ENCODE measurements around the gene MLLT6.

The MLLT6 gene

DNA sequence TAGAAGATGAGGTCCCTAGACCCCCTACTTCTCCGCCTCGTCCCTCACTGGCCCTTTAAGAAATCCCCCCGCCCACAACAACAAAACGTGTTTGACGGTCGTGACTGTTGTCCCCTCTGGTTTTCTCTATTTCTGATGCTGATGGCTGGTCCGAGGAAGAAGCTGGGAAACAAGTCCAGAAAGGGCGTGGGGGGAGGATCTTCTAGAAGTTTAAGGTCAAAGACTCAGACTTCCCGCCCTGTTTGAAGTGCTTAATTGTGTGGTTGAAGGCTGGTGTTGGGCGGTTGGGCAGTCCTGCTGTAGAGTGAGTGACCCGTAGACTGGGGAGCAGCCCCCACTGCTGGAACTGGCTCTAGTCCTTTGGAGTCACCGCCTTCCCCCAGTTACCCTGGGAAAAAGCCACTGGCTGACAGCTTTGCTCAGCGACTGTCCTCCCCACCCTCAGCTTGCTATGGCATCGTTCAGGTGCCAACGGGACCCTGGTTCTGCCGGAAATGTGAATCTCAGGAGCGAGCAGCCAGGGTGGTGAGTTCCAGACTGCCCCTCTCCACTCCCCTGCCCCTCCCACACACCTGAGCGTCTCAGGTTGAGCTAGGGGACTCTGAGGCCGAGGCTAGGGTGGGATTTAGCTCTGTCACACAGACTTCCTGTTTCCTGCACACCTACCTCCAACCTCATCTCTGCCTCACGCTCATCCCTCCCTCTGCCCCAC lies 1.6 kb downstream of the MLLT6 start:
- DNase-seq (ENCODE audit: extremely low spot score, insufficient read length, low read depth) (no peak), FAIRE-seq (no peak)

DNA sequence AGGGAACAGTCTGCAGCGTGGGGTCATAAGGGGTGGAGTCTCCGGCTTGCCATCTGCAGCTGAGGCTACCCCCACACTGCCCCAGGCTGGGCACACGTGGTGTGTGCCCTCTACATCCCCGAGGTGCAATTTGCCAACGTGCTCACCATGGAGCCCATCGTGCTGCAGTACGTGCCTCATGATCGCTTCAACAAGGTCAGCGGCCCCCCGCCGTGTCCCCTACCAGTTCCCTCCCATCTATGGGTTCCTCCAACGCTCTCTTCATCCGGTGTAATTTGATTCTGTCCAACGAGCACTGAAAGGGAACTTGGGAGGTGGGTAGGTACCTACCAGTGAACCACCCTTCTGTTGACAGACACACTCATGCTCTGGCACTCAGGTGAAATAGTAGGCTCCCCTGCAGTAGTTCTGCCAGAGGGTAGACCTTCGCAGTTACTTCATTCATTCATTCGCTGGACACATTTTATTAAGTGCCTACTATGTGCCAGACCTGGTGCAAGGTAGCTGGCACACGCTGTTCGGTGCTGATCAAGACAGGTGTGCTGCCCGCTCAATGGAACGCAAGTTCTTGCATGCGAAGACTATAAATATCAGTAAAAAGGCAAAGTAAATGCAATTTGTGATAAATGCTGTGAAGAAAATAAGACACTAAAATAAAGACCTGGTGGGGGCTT lies 2.7 kb downstream of the MLLT6 start:
- DNase-seq (ENCODE audit: extremely low spot score, insufficient read length, low read depth) (no peak), FAIRE-seq (no peak)

DNA sequence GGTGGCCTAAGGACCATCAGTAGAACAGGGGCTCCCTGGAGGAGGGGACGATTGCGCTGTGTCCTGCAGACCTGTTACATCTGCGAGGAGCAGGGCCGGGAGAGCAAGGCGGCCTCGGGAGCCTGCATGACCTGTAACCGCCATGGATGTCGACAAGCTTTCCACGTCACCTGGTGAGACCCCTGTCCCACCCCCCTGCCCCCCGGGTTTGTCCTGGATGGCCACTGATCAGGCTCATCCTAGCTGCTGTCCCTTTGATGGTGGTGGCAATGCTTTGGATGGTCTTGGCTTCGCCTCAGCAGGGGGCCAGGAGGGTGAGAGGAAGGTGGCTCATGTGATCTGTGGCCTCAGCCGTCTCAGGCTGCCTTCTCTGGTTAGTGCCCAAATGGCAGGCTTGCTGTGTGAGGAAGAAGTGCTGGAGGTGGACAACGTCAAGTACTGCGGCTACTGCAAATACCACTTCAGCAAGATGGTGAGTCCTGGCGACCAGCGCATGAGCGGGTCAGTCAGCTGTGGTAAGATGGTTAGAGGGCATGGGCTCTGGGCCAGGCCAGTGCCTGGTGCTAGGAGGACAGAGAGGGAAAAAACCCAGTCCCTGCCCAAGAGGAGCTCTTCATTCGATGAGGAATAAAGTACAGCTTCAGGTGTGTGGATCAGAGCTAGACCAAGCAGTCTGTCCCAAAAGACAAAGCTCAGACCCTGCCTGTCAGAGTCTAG lies 4.2 kb downstream of the MLLT6 start:
- DNase-seq (ENCODE audit: extremely low spot score, insufficient read length, low read depth) = no peak
- no peak for FAIRE-seq

DNA sequence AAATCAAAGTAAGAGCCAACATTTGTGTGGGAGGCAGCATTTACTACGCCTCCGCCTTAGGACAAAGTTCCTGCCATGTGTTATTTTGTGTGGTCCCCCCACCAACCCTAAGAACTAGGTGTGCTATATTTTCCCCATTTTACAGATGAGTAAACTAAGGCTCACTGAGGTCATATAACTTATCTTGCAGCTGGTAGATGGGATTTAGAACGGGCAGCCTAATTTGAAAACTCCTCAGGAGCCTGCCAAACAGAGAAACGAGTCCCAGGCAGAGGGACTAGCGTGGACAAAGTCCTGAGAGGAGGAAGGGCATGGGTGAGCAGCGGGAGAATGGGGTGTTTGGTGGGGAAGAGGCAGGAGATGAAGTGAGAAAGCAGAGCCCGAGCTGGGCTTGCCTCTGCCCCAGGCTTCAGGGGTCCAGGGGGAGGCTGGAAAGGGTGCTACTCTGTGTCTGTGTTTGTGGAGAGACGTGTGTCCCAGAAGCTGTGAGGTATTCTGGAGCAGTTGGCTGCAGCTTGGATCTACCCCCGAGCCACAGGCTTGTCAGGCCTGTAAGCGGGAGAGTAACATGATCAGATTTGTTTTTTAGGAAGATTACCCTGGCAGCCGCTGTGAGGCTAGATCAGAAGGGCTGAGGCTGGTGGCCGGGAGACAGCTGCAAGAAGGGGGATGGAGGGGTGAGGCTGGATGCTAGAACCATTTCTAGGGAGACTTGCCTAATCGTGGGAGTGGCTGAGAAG lies 5.0 kb downstream of the MLLT6 start:
- DNase-seq (ENCODE audit: extremely low spot score, insufficient read length, low read depth) = no peak
- no peak for FAIRE-seq

DNA sequence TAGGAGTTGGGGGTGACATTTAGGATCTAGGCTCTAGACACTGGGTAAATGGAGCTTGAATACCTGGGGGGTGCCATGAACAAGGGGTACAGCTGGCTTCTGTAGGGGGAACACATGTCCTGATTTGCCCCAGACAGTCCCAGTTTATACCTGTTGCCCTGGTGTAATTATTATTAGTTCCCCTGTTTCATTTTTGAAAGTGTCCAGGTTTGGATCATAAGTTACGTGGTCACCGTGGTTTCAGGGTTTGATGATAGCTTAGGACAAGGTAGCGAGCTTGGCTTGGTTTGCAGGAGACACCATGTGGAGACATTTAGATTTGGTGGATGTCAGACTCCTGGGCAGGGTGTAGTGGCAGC lies 5.5 kb downstream of the MLLT6 start:
- FAIRE-seq (no peak), DNase-seq (ENCODE audit: extremely low spot score, insufficient read length, low read depth) (no peak)

DNA sequence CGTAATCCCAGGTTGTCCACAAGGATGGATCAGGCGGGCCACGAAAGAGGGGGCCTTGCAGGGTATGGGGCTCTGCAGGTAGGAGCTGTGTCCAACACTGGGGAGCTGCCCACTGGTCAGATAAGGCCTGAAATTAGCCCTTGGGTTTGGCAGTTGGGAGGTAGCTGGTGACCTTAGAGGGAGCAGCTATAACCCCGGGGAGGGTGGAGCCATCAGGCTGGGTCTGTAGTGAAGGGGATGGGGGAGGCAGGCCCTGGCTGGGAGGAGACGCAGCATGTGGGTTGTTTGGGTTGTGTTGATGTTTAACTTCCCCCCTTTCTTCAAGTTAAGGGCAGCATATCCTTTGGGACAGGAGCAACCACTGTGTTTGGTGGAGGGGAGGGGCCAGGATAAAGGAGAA lies 5.9 kb downstream of the MLLT6 start:
- FAIRE-seq = no peak

DNA sequence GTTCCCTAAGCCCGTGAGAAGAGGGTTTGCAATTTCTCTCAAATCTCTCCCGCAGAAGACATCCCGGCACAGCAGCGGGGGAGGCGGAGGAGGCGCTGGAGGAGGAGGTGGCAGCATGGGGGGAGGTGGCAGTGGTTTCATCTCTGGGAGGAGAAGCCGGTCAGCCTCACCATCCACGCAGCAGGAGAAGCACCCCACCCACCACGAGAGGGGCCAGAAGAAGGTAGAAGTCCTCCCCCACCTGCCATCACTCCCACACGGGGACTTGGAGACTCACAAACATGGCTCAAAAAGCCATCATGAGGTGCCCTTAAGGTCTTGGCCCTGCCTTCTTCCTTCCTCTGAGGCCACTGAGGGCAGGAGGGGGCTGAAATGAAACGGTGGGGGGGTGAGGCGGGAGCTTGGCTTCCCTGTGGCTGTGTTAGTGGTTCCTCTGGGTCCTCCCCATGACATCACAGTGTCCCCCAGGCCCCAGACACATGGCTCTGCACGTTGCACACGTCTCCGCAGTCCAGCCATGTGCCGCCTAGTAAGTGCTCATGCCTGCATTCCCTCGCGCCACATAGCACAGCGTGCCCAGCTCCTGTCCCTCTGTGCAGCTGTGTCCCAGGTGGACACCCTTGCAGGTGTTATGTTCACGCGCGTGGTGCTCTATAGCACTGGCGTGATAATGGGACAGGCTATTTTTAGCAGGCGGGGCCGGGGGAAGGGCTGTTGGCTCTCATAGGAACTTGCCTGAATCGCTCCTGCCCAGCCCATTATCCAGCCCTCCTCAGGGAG lies 6.9 kb downstream of the MLLT6 start:
- FAIRE-seq (no peak), DNase-seq (ENCODE audit: extremely low spot score, insufficient read length, low read depth) (no peak)

More for the DNA sequence above, 5.9 kb downstream of the MLLT6 start:
- DNase-seq (ENCODE audit: extremely low spot score, insufficient read length, low read depth) = no peak

DNA sequence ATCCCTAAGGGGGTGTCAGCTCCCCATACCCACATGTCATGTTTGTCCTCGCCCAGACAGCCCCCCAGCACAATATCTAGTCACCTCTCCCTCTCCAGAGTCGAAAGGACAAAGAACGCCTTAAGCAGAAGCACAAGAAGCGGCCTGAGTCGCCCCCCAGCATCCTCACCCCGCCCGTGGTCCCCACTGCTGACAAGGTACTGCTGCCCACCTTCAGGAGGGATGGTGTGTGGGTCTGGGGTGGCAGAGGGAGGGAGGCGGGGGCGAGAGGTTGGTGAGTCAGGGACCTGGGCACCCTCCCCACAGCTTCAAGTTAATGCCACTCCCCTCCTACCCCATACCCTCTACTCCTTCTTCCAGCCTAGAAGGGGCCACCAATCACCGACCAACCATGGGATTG lies 7.5 kb downstream of the MLLT6 start:
- FAIRE-seq (no peak), DNase-seq (ENCODE audit: extremely low spot score, insufficient read length, low read depth) (no peak)

DNA sequence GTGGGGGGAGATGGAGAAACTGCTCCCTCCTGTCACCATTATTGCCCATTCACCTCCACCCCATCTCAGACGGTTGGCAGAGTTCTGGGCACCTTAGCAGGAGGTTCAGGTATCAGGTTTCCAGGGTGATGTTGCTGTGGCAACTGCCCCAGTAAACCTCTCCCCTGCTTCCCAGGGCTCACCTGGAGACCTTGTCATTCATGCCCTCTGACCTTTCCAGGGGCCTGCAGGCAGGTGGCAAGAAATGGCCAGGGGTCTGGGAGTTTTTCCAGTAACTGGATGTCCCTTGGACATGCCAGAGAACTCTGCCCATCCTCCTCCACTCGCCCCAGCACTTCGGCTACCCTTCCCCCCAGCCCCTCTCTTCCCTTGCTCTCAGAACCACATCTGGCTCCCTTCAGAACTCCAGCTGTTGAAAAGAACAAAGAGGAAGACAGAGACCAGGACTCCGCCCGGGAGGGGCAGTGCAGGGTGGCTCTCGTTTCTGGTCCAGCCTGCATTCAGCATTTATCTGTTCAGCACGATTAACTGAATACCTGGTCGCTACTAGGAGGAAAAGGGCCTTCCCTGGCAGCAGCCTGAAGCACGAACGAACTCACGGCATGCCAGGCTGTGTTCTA lies 8.5 kb downstream of the MLLT6 start:
- no peak for FAIRE-seq

DNA sequence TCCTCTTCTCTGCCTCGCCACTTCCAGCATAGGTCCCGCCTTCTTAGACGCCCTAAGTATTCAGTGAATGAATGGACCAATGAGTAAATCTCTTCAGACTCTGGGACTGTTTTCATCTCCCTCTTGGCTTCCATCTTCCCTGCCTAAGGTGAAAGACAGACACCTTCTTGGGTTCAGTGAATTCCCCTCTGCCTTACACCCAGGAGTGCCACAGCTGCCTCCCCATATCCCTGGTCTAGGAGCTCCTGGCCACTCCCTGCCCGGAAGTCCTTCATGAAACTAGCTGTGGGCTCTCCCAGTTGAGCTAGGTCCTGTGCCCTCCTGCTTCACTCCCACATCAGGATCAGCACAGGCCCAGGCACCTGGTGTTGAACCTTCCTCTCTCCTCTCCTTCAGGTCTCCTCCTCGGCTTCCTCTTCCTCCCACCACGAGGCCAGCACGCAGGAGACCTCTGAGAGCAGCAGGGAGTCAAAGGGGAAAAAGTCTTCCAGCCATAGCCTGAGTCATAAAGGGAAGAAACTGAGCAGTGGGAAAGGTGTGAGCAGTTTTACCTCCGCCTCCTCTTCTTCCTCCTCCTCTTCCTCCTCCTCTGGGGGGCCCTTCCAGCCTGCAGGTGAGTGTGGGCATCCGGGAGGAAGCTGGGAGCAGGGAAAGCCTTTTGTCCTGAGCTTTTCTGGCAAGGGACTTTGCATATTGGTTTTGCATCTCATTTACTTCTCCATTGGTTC lies 10.3 kb downstream of the MLLT6 start:
- no peak for DNase-seq (ENCODE audit: extremely low spot score, insufficient read length, low read depth)
- FAIRE-seq = no peak

More for the DNA sequence above, 8.5 kb downstream of the MLLT6 start:
- DNase-seq (ENCODE audit: extremely low spot score, insufficient read length, low read depth) = no peak

DNA sequence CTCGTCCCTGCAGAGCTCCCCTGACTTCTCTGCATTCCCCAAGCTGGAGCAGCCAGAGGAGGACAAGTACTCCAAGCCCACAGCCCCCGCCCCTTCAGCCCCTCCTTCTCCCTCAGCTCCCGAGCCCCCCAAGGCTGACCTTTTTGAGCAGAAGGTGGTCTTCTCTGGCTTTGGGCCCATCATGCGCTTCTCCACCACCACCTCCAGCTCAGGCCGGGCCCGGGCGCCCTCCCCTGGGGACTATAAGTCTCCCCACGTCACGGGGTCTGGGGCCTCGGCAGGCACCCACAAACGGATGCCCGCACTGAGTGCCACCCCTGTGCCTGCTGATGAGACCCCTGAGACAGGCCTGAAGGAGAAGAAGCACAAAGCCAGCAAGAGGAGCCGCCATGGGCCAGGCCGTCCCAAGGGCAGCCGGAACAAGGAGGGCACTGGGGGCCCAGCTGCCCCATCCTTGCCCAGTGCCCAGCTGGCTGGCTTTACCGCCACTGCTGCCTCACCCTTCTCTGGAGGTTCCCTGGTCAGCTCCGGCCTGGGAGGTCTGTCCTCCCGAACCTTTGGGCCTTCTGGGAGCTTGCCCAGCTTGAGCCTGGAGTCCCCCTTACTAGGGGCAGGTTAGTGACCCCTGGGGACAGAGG lies 11.4 kb downstream of the MLLT6 start:
- DNase-seq (ENCODE audit: extremely low spot score, insufficient read length, low read depth) = no peak
- FAIRE-seq = no peak

DNA sequence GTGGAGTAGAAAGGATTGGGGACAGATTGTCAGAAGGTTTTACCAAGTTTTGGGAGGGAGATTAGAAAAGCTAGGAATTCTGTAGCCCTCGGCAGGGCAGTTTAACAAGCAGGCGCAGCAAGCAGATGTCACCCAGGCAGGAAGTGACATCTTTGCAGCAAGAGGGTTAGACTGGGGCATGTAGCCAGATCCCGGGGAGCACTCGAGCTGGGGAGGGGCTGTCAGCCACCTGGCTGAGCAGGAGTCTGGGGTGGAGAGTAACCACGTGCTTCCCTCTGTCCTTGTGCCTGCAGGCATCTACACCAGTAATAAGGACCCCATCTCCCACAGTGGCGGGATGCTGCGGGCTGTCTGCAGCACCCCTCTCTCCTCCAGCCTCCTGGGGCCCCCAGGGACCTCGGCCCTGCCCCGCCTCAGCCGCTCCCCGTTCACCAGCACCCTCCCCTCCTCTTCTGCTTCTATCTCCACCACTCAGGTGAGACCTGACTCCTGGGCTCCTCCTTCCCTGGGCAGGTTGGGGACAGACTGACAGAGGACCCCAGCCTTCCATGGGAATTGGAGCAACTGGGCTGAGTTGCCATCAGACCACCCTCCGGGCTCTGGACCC lies 12.2 kb downstream of the MLLT6 start:
- FAIRE-seq = no peak
- DNase-seq (ENCODE audit: extremely low spot score, insufficient read length, low read depth) = no peak

DNA sequence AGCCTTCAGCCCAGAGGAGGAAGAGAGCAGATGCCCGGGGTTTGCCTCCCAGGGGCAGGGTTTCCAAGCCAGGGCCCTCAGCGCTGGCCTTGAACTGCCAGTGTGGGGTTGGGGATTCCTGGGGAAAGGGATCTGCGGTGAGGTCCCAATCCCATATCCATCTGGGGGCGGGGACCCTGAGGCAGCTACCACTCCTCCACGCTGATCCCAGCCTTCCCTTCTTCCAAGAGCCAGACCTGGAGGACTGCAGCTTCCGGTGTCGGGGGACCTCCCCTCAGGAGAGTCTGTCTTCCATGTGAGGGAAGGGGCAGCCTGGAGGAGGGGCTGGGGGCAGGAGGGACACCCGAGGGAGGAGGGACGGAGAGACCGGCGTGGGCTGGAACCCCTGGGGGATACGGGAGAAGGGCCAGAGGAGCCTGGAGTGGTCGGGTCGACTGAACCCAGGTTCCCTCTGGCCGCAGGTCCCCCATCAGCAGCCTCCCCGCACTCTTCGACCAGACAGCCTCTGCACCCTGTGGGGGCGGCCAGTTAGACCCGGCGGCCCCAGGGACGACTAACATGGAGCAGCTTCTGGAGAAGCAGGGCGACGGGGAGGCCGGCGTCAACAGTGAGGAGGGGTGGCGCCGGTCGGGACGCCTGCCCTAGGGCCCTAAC lies 14.3 kb downstream of the MLLT6 start:
- DNase-seq (ENCODE audit: extremely low spot score, insufficient read length, low read depth) (no peak), FAIRE-seq (no peak)

DNA sequence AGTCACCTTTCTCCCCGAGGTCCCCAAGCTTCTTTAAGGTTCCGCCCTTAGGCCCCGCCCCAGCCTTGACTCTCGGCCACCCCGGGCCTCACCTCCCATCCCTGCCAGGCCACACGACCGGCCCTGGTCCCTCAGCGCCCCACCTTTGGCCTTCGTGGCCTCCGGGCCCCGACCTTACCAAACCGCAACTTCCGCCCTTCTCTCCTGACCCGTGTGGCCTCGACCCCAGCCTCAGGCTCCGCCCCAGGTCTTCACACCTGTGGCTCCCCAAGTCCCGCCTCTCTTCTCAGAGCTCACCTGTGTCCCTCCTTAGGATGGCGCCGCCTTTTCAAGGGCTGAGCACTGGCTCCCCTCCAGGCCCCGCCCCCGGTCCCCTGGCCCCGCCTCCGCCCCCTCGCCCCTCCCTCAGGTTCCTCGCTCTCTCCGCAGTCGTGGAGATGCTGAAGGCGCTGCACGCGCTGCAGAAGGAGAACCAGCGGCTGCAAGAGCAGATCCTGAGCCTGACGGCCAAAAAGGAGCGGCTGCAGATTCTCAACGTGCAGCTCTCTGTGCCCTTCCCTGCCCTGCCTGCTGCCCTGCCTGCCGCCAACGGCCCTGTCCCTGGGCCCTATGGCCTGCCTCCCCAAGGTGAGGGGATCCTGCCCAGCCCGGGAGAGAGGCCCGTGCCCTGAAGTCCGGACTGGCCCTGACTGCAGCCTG lies 15.0 kb downstream of the MLLT6 start:
- DNase-seq (ENCODE audit: extremely low spot score, insufficient read length, low read depth) (no peak), FAIRE-seq (no peak)

DNA sequence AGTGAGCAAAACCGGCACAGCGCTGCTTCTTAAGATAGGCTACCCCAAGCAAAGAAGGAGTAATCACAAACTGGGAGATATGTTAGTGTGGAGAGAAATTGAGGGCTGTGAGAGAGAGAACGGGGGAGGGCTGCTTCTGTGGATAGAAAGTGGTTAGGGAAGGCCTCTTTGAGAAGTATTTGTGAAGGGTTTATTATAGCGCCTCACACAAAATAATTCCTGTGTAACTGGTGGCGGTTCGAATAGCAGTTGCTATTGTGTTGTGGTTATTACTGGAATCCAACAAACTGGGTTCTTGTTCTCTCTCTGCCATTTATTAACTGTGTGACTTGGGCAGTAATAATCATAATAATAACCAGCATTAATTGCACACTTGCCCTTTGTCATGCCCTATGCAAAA lies 15.9 kb downstream of the MLLT6 start:
- DNase-seq (ENCODE audit: extremely low spot score, insufficient read length, low read depth) (no peak), FAIRE-seq (no peak)

DNA sequence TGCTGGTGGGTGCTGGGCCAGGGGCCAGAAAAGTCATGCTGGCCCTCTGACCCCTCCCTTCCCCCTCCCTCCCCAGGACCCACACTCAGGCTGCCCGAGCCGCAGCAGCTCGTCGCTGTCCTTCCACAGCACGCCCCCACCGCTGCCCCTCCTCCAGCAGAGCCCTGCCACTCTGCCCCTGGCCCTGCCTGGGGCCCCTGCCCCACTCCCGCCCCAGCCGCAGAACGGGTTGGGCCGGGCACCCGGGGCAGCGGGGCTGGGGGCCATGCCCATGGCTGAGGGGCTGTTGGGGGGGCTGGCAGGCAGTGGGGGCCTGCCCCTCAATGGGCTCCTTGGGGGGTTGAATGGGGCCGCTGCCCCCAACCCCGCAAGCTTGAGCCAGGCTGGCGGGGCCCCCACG lies 16.7 kb downstream of the MLLT6 start:
- FAIRE-seq = no peak
- DNase-seq (ENCODE audit: extremely low spot score, insufficient read length, low read depth) = no peak

Measured in GM18507 (cell line).